Caco-2 (cell line): ENCODE measurements around the gene GEMIN5. TPM values are rescaled to one million over a fixed set of nuclear protein-coding genes. Genes with fewer than 3 reads are reported as not detected.

Source experiments
- BruUV-seq: library from RNA; stranded (reverse); fragments of 400-500 nt; replicated peaks from 2 replicates; lab custom pipeline; 2021; lab: Mats Ljungman, UMichigan
- CTCF ChIA-PET: fragments of 300-600 bp; sonication (Branson Sonifier 250); formaldehyde crosslinking; loops from one replicate; lab custom pipeline; 2022; ENCODE audit warnings: antibody characterized with exemption; lab: Charles Lee
- POLR2A ChIA-PET: fragments of 300-600 bp; sonication (Branson Sonifier 250); formaldehyde crosslinking; loops from one replicate; lab custom pipeline; 2022; ENCODE audit warnings: antibody characterized with exemption; lab: Charles Lee
- DNase-seq, 2 experiments: peaks; one replicate each; pipeline versions ENCODE4 v3.0.0 to v3.0.0-alpha.2; 2020 to 2022
- H3K27me3 ChIP-seq: replicated peaks from 2 replicates; pipeline ENCODE4 v1.6.0; 2011; ENCODE audit warnings: low read length; ENCODE audit not compliant: control insufficient read depth, insufficient read depth
- H3K36me3 ChIP-seq: 2 replicates; pipeline ENCODE4 v1.5.1; 2011; ENCODE audit warnings: low read length; ENCODE audit not compliant: control insufficient read depth, insufficient read depth
- H3K4me1 ChIP-seq: fragments of 250-450 bp; sonication (Bioruptor Pico); 2 replicates; pipeline ENCODE4 v1.5.1; 2020; ENCODE audit warnings: mild to moderate bottlenecking
- H3K4me3 ChIP-seq: 2 replicates; pipeline ENCODE4 v1.5.1; 2011; ENCODE audit warnings: low read depth, mild to moderate bottlenecking, control low read depth, low read length
- H3K9me3 ChIP-seq: fragments of 250-450 bp; sonication (Bioruptor Pico); 2 replicates; pipeline ENCODE4 v1.5.1; 2020; ENCODE audit warnings: mild to moderate bottlenecking, moderate library complexity
- H3K27ac Mint-ChIP-seq: one replicate; pipeline ENCODE4 v1.8.0; 2022; ENCODE audit warnings: mixed read lengths; ENCODE audit not compliant: unreplicated experiment
- H3K27me3 Mint-ChIP-seq: one replicate; pipeline ENCODE4 v1.8.0; 2022; ENCODE audit warnings: mixed read lengths; ENCODE audit not compliant: insufficient read depth, unreplicated experiment
- H3K36me3 Mint-ChIP-seq: one replicate; pipeline ENCODE4 v1.8.0; 2022; ENCODE audit warnings: mild to moderate bottlenecking, mixed read lengths; ENCODE audit not compliant: insufficient read depth, unreplicated experiment
- H3K4me1 Mint-ChIP-seq: one replicate; pipeline ENCODE4 v1.8.0; 2022; ENCODE audit warnings: low read depth, mixed read lengths; ENCODE audit not compliant: unreplicated experiment
- H3K4me3 Mint-ChIP-seq: one replicate; pipeline ENCODE4 v1.8.0; 2022; ENCODE audit warnings: mild to moderate bottlenecking, moderate library complexity, mixed read lengths; ENCODE audit not compliant: unreplicated experiment
- H3K9me3 Mint-ChIP-seq: one replicate; pipeline ENCODE4 v1.8.0; 2022; ENCODE audit warnings: mixed read lengths; ENCODE audit not compliant: unreplicated experiment
- intact Hi-C: fragments of 100-400 bp; cut with micrococcal nuclease; formaldehyde crosslinking; loops from one replicate; pipeline ENCODE4 v1.10.0; 2022; ENCODE audit not compliant: unreplicated experiment
- total RNA-seq: library from RNA; stranded (reverse); gene quantifications from 2 replicates; pipeline ENCODE4 v1.2.3, GENCODE V29; 2022
- TF ChIP-seq, protein P1 (sequence below), 2 experiments: fragments of 200-600 bp in 1 of 2; IDR thresholded peaks; 1 replicate in 1 of 2; 2 replicates in 1 of 2; pipeline versions ENCODE4 v1.5.1 to v1.8.0; 2011 to 2022; ENCODE audit warnings: antibody characterized with exemption in 1 of 2, control low read depth in 1 of 2, inconsistent platforms in 1 of 2, low read depth in 1 of 2, low read length in 1 of 2, mild to moderate bottlenecking in 1 of 2, moderate library complexity in 1 of 2; ENCODE audit not compliant: insufficient read depth in 1 of 2, severe bottlenecking in 1 of 2, unreplicated experiment in 1 of 2

The GEMIN5 gene
- total RNA-seq, 1 experiment from 2014 or later, result 20.7 TPM

DNA sequence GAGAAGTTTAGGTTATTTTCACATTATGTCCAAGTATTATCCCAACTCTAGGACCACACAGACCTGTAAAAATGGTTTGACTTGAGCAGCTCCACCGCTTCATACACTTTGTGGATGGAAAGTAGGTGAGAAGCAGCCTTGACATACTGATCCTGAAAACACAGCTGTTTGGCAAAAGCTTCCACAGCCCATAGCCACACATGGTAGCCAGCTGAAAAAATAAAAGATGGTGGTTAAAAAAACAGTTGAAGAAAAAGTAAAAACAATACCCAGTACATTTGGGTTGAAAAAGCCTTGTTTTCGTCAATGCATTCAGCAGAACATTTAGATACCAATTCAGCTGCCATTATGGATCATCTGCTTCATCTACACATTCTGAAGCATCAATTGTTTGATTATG, 36.7 kb downstream of the GEMIN5 start:
- Histone ChIP-seq H3K27me3 (no peaks in the 10 kb centered on the region), H3K36me3 (no peaks in the 10 kb centered on the region), H3K4me1 (no peaks in the 10 kb centered on the region), H3K4me3 (no peak overlapping the region), H3K9me3 (no peaks in the 10 kb centered on the region)
- Mint-ChIP-seq H3K9me3 (no peaks in the 10 kb centered on the region), H3K4me3 (no peak overlapping the region), H3K27me3 (no peaks in the 10 kb centered on the region), H3K27ac (no peak overlapping the region), H3K36me3 (peaks cover 79% of the 10 kb centered on the region), H3K4me1 (no peaks in the 10 kb centered on the region)
- intact Hi-C loops, result no loop called here
- TF ChIP-seq, protein P1, sequence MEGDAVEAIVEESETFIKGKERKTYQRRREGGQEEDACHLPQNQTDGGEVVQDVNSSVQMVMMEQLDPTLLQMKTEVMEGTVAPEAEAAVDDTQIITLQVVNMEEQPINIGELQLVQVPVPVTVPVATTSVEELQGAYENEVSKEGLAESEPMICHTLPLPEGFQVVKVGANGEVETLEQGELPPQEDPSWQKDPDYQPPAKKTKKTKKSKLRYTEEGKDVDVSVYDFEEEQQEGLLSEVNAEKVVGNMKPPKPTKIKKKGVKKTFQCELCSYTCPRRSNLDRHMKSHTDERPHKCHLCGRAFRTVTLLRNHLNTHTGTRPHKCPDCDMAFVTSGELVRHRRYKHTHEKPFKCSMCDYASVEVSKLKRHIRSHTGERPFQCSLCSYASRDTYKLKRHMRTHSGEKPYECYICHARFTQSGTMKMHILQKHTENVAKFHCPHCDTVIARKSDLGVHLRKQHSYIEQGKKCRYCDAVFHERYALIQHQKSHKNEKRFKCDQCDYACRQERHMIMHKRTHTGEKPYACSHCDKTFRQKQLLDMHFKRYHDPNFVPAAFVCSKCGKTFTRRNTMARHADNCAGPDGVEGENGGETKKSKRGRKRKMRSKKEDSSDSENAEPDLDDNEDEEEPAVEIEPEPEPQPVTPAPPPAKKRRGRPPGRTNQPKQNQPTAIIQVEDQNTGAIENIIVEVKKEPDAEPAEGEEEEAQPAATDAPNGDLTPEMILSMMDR (IDR thresholded peaks at IDR 0.05; ENCODE audit: insufficient read depth in 1 of 2, low read depth in 1 of 2, low read length in 1 of 2, severe bottlenecking in 1 of 2, unreplicated experiment in 1 of 2), result no peak
- POLR2A ChIA-PET, result no interaction called here
- CTCF ChIA-PET, result no interaction called here
- no peak for DNase-seq
- BruUV-seq, result no TSS peak

DNA sequence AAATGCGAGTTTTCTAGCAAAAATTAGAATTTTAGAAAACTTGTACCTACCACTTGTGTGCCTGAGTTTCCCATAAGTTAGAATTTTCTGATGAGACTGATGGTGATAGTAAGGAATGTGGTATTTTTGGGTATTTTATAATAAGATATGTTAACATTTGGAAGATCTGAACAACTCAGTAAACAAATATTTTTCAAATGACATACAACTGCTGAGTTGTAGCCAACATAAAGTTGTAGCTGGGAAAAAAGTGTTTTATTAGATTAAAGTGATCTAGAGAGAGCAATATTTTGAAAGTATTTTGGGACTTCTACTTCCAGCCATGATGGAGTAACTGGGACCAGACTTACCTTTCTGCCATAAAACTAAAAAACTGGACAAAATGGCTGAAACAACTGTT, 37.9 kb downstream of the GEMIN5 start:
- Histone ChIP-seq H3K4me1 (no peaks in the 10 kb centered on the region), H3K27me3 (no peaks in the 10 kb centered on the region), H3K9me3 (no peaks in the 10 kb centered on the region), H3K4me3 (no peak overlapping the region), H3K36me3 (no peaks in the 10 kb centered on the region; the same call in 1 of the 2 replicates)
- no TSS peak for BruUV-seq
- Mint-ChIP-seq H3K27me3 (no peaks in the 10 kb centered on the region), H3K36me3 (peaks cover 77% of the 10 kb centered on the region), H3K27ac (no peak overlapping the region), H3K4me1 (no peaks in the 10 kb centered on the region), H3K9me3 (no peaks in the 10 kb centered on the region), H3K4me3 (no peak overlapping the region)
- no peak for DNase-seq
- ChIA-PET CTCF (no interaction called here), POLR2A (no interaction called here)
- intact Hi-C loops, result no loop called here
- TF ChIP-seq, protein P1 (IDR thresholded peaks at IDR 0.05; ENCODE audit: insufficient read depth in 1 of 2, low read depth in 1 of 2, low read length in 1 of 2, severe bottlenecking in 1 of 2, unreplicated experiment in 1 of 2), result no peak

DNA sequence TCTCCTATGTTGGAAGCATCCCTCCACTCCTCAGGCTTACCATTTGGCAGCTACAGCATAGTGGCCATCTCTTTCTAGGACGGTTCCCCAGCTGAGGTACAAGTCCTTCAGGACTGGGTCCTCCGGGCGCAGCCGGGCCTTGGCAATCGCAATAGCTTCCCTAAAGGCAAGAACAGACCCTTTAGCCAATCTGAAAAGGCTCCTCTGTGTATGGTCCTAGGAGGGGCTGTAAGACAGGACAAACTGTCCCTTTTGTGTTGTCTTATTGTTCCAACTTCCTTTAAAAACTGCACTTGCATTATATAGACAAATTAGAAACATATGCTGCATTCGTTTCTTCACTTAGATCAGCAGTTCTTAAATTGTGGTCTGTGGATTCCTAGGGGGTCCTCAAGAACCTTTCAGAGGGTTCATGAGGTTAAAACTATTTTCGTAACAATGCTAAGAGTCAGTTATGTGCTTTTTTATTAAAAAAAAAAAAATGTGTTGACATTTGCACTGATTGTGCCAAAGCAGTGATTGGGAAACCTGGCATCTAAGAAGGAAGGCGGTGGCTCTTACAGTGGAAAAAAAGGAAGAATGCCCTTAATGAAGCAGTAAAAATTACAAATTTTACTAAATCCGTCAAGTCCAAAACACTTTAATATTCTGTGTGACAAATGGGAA, 38.7 kb downstream of the GEMIN5 start:
- ChIA-PET POLR2A (no interaction called here), CTCF (no interaction called here)
- no peaks in the 10 kb centered on the region; the same call in 1 of the 2 replicates for H3K36me3 ChIP-seq
- no peaks in the 10 kb centered on the region for H3K4me1 Mint-ChIP-seq
- H3K27me3 ChIP-seq, result no peaks in the 10 kb centered on the region
- TF ChIP-seq, protein P1 (IDR thresholded peaks at IDR 0.05; ENCODE audit: insufficient read depth in 1 of 2, low read depth in 1 of 2, low read length in 1 of 2, severe bottlenecking in 1 of 2, unreplicated experiment in 1 of 2), result no peak
- no peak overlapping the region for H3K4me3 ChIP-seq
- H3K9me3 Mint-ChIP-seq, result no peaks in the 10 kb centered on the region
- no peak overlapping the region for H3K4me3 Mint-ChIP-seq
- no peaks in the 10 kb centered on the region for H3K4me1 ChIP-seq
- intact Hi-C loops, result no loop called here
- H3K27ac Mint-ChIP-seq, result no peak overlapping the region
- BruUV-seq, result no TSS peak
- no peaks in the 10 kb centered on the region for H3K9me3 ChIP-seq
- peaks cover 75% of the 10 kb centered on the region for H3K36me3 Mint-ChIP-seq
- DNase-seq, result no peak
- no peaks in the 10 kb centered on the region for H3K27me3 Mint-ChIP-seq
